Adipose tissue (tissue), 3 donors: ENCODE measurements around the gene RAD51AP2. TPM values are rescaled to one million over a fixed set of nuclear protein-coding genes. Genes with fewer than 3 reads are reported as not detected.
"Not testable (repeated sequence)": the region's sequence is repeated elsewhere in the genome, so short reads cannot be mapped to it uniquely, and the experiment has no call there.

Experiments
- H3K27ac ChIP-seq: one replicate; pipeline ENCODE4 v1.5.1; 2013; ENCODE audit warnings: low read depth, low read length
- WGBS, 3 donors: extraction: QIAGEN DNeasy Blood & Tissue Kit; methylation state at CpG; one replicate each; pipeline ENCODE4 v1.1.7; 2013; 5-methylcytosine and 5-hydroxymethylcytosine counted together
- polyA plus RNA-seq, 3 donors: library from polyadenylated mRNA; stranded (reverse); fragments of 200-250 nt; gene quantifications; one replicate each; pipeline ENCODE4 v1.2.3, GENCODE V29; 2013
- donor health status: healthy with polysubstance abuse.
- donor health status: Bipolar disorder and iron deficiency.
- donor health status: healthy.

The RAD51AP2 gene
- polyA plus RNA-seq, 3 donors, result not detected

DNA sequence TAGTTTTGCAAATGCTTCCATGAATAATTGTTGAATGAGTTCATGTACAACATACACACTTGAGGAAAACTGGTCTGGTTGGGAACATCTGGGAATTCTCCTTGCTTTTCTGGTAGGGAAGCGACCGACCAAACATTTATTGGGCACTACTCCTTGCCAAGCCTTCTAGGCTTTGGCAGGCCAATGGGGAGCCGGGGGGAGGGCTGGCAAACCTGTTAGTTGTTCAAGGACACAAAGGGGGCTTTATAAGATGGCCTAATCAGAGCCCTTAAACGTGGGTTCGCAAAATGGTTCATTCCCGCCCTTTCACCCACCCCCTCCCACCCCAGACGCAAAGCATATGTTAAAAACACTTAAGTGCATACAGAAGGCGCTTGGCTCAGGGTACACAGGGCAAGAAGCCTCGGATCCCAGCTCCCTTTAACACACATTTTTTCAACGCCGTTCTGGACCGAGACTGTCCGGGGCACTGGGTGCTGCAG lies 21.4 kb upstream of the RAD51AP2 start:
- 8 to 9% (median 8%) methylated on average over 13 of the region's 13 CpGs for WGBS, 3 donors
- no peak overlapping the region for H3K27ac ChIP-seq

DNA sequence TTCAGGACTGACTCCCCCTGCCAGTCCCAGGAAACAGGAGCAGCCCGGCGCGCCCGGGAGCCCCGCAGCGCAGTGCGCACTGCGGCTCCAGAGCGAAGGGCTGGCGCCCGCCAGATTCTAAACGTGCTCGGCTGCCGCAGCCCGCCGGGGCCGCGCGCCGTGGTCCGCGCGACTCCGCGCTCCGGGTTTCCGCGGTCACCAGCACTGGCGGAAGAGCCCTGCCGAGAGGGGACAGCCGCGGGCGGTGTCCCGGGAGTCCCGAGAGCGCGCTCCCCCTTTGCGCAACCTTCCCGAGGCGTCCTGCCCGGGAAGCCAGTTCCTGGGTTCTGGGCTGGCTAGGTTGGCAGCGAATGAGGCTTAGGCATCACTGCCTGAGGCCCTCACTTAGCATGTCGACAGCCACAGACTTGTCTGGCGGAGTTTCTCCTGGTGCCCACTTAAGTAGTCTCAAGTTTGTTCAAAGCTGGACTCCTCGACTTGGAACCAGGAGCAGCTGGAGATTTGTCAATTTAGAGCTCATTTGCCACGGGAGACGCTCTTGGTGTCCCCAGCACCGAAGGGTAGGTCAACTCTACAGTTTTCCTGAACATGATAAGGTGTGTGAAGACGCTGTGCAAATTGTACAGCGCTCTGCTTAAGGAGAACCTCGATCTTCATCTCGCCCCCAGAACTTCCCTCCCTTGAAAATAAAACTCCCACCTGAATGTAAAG lies 20.8 kb upstream of the RAD51AP2 start:
- 1 to 2% (median 1%) methylated on average over 52 of the region's 52 CpGs for WGBS, 3 donors
- no peak overlapping the region for H3K27ac ChIP-seq

DNA sequence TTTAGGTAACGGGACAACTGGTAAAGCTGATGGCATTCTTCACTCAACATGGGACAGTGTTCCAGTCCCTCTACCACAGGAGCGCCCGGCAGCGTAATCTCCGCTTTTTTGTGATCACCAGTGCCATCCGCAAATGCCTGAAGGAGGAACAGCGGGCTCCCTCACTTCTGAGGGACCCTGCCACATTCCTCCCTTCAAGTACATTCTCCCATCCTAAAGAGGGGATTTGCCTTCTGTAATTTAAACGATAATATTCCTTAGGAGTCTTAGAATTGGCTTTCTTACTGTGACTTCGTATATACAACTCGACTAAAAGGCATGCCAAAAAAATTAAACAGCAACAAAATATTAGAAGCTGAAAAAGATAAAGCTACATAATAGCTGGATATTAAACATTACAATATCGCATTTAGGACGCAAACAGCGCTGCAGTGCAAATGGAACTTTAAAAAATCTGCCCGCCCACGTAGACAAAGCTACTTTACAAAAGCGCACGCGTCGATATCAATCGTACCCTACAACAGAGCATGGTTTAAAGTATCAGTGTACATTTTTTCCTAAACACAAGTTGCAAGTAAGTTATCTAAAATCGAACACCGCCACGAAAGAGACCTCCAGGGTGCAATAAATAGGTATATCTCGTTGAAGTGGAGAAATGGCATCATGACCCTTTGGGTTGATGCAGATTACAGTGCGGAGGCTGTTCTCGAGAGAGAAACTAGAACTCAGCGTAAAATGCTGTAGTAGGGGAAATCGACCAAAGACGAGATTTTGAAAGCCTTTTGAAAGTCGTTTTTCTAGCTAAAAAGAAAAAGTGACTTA lies 20.0 kb upstream of the RAD51AP2 start:
- no peak overlapping the region for H3K27ac ChIP-seq
- 5 to 7% (median 6%) methylated on average over 30 of the region's 30 CpGs for WGBS, 3 donors

DNA sequence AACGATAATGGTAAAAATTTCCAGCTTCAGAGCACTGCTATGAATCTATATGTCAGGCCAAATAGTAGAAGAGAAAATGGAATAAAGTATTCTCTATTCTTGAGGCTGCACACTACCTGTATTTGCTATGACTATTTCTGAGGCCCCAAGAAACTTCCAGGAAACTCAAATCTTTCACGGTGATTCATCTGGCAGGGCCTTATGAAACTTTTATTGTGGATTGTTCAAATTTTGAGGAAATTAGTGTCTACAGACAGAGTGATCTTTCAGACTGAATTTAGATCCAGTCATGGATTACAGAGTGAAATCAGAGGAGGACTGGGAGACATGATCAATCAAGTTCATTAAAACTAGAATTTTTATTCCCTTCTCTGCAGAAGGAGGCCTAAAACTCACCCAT lies 18.2 kb upstream of the RAD51AP2 start:
- 78 to 87% (median 85%) methylated on average over 2 of the region's 2 CpGs for WGBS, 3 donors
- no peak overlapping the region for H3K27ac ChIP-seq

DNA sequence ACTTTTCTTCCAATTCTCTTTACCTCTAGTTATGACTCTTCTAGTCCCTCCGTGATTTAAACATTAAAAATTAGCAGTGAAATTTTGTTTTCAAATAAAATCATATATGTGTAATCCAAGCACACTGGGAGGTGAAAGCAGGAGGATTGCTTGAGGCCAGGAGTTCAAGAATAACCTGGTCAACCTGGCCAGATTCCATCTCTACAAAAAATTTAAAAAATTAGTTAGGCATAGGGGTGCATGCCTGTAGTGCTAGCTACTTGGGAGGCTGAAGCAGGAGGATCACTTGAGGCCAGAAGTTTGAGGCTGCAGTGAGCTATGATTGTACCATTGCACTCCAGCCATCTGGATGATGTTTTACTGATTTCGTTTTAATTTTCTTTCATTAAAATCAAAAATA lies 15.3 kb upstream of the RAD51AP2 start:
- H3K27ac ChIP-seq, result no peak overlapping the region
- WGBS, 3 donors, result 57 to 79% (median 76%) methylated on average over 2 of the region's 2 CpGs

DNA sequence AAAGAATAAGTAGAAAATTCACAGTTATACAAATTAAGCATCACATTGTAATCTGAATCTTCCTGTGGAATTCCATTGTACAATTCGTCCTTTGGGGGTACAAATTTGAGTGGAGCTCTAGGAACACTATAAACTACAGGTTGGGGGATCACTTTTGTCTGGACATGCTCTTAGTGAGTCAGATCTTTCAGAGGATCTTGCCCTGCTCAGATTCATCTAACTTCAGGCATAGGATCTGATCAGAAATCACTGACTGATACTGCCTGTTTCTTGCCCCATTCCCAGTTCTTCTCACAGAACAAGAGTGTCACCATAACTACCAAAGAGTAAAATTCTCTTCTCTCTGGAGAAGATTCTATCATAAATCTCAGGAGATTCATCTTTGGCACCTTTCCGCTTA lies 11.5 kb upstream of the RAD51AP2 start:
- 59 to 76% (median 74%) methylated on average over 2 of the region's 2 CpGs for WGBS, 3 donors

DNA sequence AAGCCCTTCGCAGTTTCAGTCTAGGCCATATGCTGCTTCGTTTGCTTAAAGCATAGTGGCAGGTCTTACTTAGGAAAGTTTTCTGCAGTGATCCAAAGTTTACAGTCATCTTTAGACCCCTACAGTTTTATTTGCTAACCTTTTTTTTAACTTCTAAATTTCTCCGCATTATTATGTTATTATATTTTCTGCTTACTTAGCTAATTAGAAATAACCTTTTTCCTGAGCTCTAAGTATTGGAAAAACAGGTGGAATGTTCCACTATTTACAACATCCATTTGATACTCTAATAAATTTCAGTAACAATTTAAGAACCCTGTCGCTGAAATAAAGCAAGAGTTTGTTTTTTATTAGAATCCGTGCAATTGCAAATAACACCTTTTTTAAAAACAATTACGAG lies 4.1 kb upstream of the RAD51AP2 start:
- no peak overlapping the region for H3K27ac ChIP-seq
- 81 to 87% (median 82%) methylated on average over 6 of the region's 6 CpGs for WGBS, 3 donors

More for the DNA sequence above, 11.5 kb upstream of the RAD51AP2 start:
- H3K27ac ChIP-seq, result no peak overlapping the region

DNA sequence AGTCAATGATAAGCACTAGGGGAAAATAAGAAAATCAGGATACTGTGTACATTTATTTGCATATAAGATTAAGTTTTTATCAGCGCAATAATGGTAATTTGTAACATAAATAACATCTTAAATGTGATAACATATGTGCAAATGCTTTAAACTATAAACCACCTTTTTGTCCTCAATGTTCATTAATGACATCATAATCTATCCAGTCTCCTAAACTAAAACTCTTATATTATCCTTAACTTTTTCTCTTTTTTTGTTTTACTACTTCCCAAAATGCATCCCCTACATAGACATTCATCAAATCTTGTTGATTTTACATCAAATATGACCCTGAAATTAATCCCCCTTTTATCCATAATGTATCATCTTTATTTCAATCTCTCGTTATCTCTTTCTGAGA lies 3.4 kb upstream of the RAD51AP2 start:
- H3K27ac ChIP-seq, result no peak overlapping the region
- WGBS, 3 donors, result 84 to 90% (median 89%) methylated on average over 2 of the region's 2 CpGs

DNA sequence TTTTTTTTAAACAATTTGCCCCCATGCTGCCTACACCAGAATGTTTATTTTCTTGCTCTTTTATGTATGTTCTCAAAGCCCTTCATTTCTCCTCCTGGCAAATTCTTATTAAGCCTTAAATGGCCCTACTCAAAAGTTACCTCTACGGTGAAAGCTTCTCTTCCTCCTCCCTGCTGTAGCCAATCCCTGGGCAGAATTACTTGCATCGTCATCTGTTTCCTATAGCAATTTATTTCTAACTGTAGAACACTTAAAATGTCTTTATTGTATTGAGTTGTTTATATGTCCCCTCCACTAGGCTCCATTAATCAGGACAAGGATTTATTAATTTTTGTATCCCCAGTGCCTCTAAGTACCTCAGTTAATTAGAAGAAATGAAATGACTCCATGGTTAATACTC lies 2.5 kb upstream of the RAD51AP2 start:
- WGBS, 3 donors, result 54 to 70% (median 62%) methylated on average over 2 of the region's 2 CpGs
- no peak overlapping the region for H3K27ac ChIP-seq

DNA sequence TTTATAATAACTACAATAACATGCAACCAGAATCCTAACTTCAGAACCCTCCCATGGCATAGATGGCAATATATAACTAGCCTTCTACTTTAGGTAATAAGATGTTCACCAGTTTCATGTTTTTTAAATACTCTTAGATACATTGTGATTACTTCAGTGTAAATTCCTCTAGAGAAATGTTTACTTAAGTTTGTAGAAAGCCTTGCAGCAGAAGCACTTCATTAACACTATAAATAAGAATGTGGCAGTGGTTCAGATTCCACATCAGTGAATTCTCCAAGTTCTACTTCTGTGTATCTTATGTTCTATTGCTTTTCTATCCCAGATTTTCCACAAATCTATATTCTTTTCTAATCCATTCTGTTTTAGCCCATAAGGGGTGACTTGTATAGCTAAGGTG lies 1.2 kb upstream of the RAD51AP2 start:
- no peak overlapping the region for H3K27ac ChIP-seq

DNA sequence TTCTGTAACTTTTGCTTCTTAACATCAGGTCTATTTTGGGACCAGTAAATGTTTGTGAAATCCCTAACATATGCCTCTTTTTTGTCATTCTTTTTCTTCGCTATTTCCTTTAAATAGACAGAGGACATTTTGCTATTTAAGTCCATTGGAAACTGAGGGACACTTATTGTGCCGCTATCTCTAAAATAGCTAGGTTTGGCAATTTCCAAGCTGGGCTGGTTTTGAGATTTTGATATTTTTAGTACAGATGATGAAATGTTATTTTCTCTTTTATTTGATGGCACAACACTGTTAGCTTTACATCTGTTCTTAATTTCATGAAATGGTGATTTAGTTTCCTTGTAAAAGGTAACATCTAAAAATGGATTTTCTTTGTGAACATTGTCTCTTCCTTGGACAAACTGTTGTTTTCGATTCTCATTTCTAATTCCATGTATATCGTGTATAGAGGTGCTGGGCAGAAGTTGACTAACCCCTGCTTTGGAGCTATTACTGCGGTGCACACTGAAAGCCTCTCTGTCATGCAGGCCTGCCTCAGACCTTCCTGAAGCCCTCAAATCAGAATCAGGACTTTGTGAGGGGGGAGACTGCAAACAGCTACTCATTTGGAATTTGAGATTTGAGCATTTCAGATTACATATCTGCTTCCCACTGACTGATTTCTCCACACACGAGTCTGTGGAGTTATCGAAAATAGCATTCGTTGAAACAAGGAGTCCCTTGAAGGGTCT lies 594 bp downstream of the RAD51AP2 start:
- WGBS, 3 donors, result 40 to 44% (median 42%) methylated on average over 8 of the region's 8 CpGs
- no peak overlapping the region for H3K27ac ChIP-seq

DNA sequence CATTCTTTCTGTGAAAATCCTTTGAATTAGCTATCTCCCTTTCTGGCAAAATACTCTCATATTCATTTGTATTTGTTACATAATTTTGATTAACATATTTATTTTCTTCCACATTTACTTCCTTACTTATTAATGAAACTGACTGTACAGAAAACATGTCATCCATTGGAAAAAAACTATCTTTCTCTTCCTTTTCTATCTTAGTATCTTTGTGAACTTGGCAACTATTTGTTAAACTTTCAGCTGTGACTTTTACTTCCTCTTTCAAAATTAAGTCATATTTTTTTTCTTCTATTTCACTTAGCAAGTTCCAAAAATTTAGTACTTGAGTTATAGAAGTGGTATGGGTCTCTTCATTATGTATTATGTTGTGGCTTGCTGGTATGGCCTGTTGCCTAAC lies 2.6 kb downstream of the RAD51AP2 start:
- H3K27ac ChIP-seq, result no peak overlapping the region

DNA sequence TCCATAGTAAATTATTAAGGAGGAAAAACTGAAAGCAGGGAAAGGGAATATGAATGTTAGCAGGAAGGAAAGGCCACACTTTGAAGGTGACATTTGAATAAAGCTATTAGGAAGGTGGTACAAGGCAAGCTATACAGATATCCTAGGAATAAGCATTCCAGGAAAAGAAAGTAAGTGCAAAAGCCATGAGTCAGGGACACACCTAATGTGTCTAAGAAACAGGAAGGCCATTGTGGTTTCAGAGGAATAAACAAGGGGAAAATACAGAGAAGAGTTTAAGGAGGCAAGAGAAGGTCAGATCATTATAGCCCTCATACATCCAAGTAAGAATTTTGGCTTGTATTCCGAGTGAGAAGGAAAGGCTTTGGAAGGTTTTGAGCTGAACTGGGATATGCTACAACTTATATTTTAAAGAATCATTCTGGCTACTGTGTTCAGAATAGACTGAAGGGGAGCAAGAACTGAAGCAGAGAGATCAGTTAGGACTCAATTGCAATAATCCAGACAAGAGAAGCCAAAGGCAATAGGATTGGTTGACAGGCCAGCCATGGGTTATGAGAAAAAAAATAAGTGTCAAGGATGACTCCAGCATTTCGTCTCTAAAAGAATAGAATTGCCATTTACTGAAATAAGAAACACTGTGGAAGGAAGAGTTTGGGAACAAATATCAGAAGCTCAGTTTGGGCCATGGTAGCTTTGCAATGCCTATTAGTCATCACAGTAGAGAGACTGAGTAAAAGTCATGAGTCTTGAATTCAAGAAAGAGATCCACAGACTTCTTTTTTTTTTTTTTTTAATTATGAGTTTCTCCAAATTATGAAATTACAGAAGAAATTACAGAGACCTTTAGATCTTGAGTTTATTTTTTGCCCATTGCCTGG lies 11.3 kb downstream of the RAD51AP2 start:
- H3K27ac ChIP-seq, result no peak overlapping the region
- 55 to 73% (median 67%) methylated on average over 2 of the region's 2 CpGs for WGBS, 3 donors

DNA sequence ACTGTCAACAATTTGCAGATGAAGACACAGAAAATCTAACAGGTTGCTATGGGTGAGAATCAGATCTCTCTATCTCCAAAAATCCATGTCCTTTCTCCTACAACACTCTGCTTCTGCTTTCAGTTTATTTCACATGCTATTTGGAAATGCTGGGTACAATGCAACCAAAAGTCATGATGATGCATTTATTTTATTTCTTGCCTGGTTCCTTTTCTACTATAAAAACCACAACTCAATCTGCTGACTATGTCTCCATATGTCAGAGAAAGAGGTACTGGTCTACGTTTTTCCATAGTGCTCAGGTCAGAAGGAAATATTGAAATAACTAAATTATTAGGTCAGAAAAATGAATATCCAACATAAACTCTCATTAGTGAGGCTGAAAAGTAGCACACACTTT lies 20.5 kb downstream of the RAD51AP2 start:
- WGBS, 3 donors, result 24 to 56% (median 29%) methylated on average over 1 of the region's 1 CpG
- no peak overlapping the region for H3K27ac ChIP-seq

DNA sequence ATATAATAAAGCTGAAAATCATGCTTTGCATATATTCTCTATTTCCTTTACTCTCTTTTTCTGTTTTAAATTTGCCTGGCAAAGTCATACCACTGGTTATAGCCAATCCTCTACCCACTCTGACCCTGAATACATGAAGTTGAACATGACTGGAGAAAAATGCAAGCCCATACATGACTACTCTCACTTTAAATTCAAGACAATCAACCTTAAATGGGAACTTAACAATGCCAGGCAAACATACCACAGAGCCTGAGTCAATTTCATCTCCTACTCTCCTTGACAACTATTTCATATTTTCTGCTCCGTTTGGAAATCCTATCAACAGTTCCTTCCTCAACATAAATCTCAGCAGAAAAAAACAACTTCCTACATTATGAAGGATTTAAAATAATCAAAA lies 22.6 kb downstream of the RAD51AP2 start:
- H3K27ac ChIP-seq, result no peak overlapping the region
- 24 to 38% (median 27%) methylated on average over 1 of the region's 1 CpG for WGBS, 3 donors

DNA sequence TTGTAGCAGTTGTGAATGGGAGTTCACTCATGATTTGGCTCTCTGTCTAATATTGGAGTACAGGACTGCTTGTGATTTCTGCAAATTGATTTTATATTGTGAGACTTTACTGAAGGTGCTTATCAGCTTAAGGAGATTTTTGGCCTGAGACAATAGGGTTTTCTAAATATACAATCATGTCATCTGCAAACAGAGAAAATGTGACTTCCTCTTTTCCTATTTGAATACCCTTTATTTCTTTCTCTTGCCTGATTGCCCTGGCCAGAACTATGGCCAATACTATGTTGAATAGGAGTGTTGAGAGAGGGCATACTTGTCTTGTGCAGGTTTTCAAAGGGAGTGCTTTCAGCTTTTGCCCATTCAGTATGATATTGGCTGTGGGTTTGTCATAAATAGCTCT lies 28.1 kb downstream of the RAD51AP2 start:
- not testable (repeated sequence) for H3K27ac ChIP-seq

DNA sequence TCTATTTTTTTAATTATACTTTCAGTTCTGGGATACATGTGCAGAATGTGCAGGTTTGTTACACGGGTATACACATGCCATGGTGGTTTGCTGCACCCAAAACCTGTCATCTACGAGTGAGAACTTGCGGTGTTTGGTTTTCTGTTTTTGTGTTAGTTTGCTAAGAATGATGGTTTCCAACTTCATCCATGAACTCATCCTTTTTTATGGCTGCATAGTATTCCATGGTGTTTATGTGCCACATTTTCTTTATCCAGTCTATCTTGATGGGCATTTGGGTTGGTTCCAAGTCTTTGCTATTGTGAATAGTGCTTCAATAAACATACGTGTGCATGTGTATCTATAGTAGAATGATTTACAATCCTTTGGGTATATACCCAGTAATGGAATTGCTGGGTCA lies 29.6 kb downstream of the RAD51AP2 start:
- not testable (repeated sequence) for H3K27ac ChIP-seq
- 74 to 91% (median 88%) methylated on average over 4 of the region's 4 CpGs for WGBS, 3 donors

DNA sequence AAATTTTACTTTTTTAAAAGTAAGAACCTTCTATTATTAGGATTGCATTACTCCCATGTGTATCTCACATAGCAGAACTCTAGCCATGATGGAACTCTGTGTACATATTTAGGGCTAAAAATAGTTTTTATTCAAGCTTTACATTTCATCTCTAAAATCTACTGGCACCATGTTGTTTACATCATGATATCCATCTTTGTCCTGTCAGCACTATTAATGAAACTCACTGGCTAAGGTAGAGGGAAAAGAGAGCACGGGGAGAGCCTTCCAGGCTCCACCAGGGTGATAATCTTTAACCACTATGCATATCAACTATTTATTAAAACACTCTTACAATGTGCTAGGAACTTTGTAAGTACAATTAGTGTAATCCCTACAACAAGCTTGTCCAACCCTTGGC lies 34.7 kb downstream of the RAD51AP2 start:
- no peak overlapping the region for H3K27ac ChIP-seq
- WGBS, 3 donors, result 42 to 65% (median 63%) methylated on average over 1 of the region's 1 CpG
